ENCODE data around the gene SH2D3C.

SH2D3C gene

DNA sequence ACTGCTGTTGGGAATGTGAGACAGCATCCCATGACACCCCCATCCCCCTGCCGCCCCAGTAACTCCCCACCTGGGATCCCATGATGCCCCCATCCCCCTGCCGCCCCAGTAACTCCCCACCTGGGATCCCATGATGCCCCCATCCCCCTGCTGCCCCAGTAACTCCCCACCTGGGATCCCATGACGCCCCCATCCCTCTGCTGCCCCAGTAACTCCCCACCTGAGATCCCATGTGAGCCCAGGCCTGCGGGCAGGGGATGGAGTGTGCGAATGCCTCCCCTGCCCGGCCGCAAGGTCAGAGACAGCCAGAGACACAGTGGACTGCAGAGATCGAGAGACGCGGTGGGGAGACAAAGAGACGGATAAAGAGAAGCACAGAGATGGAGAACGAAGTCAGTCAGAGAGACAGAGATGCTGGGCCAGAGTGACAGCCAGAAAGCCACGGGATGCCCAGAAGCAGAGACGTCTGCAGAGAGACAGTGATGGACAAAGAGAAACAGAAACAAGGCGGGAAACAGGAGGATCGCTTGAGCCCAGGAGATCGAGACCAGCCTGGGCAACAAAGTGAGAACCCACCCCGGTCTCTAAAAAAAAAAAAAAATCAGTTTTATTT, 992 bp downstream of the SH2D3C start:
- ATAC-seq: no peak
- TF ChIP-seq ZNF8 (CRISPR knock-in tag; IDR thresholded peaks at IDR 0.05): no peak
- no peak for TF ChIP-seq PPARA (CRISPR knock-in tag; IDR thresholded peaks at IDR 0.05; ENCODE audit: borderline replicate concordance)
- TF ChIP-seq CSDC2 (CRISPR knock-in tag; IDR thresholded peaks at IDR 0.05): no peak
- no peak for TF ChIP-seq ZNF565 (CRISPR knock-in tag; conservative IDR thresholded peaks at IDR 0.05; ENCODE audit: low read depth)
- no peak for TF ChIP-seq ARNTL (CRISPR knock-in tag; IDR thresholded peaks at IDR 0.05; ENCODE audit: borderline replicate concordance, low read depth)
- no peak for TF ChIP-seq GLIS3 (CRISPR knock-in tag; IDR thresholded peaks at IDR 0.05)
- TF ChIP-seq SNAI2 (CRISPR knock-in tag; IDR thresholded peaks at IDR 0.05): no peak
- no peak for TF ChIP-seq ZC3H10 (CRISPR knock-in tag; IDR thresholded peaks at IDR 0.05)
- TF ChIP-seq TSHZ2 (CRISPR knock-in tag; IDR thresholded peaks at IDR 0.05): no peak

- no peak for ATAC-seq
- no peak for TF ChIP-seq PPARA (CRISPR knock-in tag; IDR thresholded peaks at IDR 0.05; ENCODE audit: borderline replicate concordance)
- TF ChIP-seq CSRNP3 (CRISPR knock-in tag; IDR thresholded peaks at IDR 0.05): no peak
- TF ChIP-seq ZFP3 (CRISPR knock-in tag; IDR thresholded peaks at IDR 0.05): no peak
- no peak for TF ChIP-seq TCF4 (CRISPR knock-in tag; IDR thresholded peaks at IDR 0.05; ENCODE audit: borderline replicate concordance)
- TF ChIP-seq ISL1 (CRISPR knock-in tag; IDR thresholded peaks at IDR 0.05): no peak
- no peak for TF ChIP-seq ESRRG (CRISPR knock-in tag; IDR thresholded peaks at IDR 0.05)
- TF ChIP-seq ZNF565 (CRISPR knock-in tag; conservative IDR thresholded peaks at IDR 0.05; ENCODE audit: low read depth): no peak
- TF ChIP-seq, protein P1, sequence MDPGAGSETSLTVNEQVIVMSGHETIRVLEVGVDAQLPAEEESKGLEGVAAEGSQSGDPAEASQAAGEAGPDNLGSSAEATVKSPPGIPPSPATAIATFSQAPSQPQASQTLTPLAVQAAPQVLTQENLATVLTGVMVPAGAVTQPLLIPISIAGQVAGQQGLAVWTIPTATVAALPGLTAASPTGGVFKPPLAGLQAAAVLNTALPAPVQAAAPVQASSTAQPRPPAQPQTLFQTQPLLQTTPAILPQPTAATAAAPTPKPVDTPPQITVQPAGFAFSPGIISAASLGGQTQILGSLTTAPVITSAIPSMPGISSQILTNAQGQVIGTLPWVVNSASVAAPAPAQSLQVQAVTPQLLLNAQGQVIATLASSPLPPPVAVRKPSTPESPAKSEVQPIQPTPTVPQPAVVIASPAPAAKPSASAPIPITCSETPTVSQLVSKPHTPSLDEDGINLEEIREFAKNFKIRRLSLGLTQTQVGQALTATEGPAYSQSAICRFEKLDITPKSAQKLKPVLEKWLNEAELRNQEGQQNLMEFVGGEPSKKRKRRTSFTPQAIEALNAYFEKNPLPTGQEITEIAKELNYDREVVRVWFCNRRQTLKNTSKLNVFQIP (CRISPR knock-in tag; IDR thresholded peaks at IDR 0.05; ENCODE audit: borderline replicate concordance, low read depth): no peak
- no peak for TF ChIP-seq OSR1 (CRISPR knock-in tag; IDR thresholded peaks at IDR 0.05)
- no peak for TF ChIP-seq ZNF8 (CRISPR knock-in tag; IDR thresholded peaks at IDR 0.05)
- no peak for TF ChIP-seq ARNTL (CRISPR knock-in tag; IDR thresholded peaks at IDR 0.05; ENCODE audit: borderline replicate concordance, low read depth)
- no peak for TF ChIP-seq TSHZ2 (CRISPR knock-in tag; IDR thresholded peaks at IDR 0.05)
Observed at GRCh38 chr9:127776924-127777289, 1.6 kb downstream of the SH2D3C start.

DNA sequence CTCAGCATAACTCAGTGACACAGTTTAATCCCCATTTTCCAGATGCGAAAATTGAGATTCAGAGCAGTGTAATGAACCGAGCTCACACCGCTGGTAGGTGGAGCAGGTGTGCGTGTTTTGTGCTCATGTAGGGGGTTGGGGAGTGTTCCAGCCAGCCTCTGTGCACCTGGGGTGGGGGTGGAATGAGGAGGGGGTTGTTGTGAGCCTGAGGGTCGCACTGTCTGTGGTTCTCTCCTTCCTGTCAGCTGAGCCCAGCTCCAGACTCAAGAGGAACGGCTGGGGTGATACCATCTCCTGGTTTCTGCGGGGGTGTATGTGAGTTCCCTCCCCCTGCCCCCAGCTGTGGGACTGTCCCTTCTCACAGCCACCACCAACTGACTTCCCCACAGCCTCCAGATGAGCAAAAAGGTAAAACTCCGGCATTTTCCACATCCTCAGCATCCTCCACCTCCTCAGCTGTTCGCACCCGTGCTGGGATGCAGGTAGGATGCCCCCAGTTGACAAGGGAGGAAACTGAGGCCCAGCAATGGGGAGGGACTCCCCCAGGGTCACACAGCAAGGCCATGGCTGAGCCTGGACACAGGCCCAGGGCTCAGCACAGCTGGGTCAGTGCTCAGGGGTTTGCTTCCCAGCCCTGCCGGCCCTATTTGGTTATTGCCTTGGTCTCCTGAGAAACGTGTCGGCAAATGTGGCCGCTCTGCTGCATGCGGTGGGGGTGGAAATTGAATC, 2.1 kb downstream of the SH2D3C start:
- no peak for ATAC-seq
- TF ChIP-seq GLIS3 (CRISPR knock-in tag; IDR thresholded peaks at IDR 0.05) (no peak), ESRRG (CRISPR knock-in tag; IDR thresholded peaks at IDR 0.05) (no peak), TSHZ2 (CRISPR knock-in tag; IDR thresholded peaks at IDR 0.05) (no peak), TCF4 (CRISPR knock-in tag; IDR thresholded peaks at IDR 0.05; ENCODE audit: borderline replicate concordance) (no peak), CREB5 (CRISPR knock-in tag; IDR thresholded peaks at IDR 0.05; ENCODE audit: low read depth) (no peak), ZNF8 (CRISPR knock-in tag; IDR thresholded peaks at IDR 0.05) (no peak), RARB (CRISPR knock-in tag; IDR thresholded peaks at IDR 0.05) (no peak)
- TF ChIP-seq, protein P1 (CRISPR knock-in tag; IDR thresholded peaks at IDR 0.05; ENCODE audit: borderline replicate concordance, low read depth): no peak
